GM12801 (cell line): ENCODE measurements around the gene PRKCE.

Experiments
- TF ChIP-seq, protein P1 (sequence below): IDR thresholded peaks from one replicate; pipeline ENCODE4 v1.5.1; 2011; ENCODE audit warnings: control low read depth; ENCODE audit not compliant: insufficient read length; ENCODE audit errors: extremely low read depth

Gene PRKCE

DNA sequence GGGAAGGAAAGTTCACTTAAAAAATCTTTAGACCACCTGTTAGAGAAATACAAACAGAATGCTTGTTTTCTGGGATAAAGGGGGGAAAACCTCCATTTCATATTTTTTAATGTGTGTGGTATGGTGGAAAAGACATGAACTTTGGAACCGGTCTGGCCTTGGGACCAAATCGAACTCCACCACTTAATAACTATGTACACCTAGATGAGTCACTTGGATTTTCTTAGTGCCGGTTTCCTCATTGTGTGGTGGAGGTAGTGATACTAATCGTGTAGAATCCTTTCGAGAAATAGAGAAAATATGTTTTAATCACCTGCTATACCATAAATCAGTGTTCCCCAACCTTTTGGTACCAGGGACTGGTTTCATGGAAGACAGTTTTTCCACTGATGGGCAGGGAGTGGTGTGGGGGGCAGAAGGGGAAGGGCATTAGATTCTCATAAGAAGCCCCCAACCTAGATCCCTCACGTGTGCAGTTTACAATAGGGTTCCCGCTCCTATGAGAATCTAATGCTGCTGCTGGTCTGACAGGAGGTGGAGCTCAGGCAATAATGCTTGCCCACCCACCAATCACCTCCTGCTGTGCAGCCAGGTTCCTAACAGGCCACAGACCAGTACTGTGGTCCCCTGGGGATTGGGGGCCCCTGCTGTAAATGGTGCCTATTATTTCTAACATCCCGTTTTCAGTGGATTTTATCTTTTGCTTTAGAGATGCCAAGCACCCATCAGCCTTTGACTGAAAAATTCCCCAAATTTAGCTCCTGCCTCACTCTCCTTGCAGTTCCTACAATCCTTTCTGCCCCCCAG lies 308.8 kb downstream of the PRKCE start:
- TF ChIP-seq, protein P1, sequence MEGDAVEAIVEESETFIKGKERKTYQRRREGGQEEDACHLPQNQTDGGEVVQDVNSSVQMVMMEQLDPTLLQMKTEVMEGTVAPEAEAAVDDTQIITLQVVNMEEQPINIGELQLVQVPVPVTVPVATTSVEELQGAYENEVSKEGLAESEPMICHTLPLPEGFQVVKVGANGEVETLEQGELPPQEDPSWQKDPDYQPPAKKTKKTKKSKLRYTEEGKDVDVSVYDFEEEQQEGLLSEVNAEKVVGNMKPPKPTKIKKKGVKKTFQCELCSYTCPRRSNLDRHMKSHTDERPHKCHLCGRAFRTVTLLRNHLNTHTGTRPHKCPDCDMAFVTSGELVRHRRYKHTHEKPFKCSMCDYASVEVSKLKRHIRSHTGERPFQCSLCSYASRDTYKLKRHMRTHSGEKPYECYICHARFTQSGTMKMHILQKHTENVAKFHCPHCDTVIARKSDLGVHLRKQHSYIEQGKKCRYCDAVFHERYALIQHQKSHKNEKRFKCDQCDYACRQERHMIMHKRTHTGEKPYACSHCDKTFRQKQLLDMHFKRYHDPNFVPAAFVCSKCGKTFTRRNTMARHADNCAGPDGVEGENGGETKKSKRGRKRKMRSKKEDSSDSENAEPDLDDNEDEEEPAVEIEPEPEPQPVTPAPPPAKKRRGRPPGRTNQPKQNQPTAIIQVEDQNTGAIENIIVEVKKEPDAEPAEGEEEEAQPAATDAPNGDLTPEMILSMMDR = no peak

DNA sequence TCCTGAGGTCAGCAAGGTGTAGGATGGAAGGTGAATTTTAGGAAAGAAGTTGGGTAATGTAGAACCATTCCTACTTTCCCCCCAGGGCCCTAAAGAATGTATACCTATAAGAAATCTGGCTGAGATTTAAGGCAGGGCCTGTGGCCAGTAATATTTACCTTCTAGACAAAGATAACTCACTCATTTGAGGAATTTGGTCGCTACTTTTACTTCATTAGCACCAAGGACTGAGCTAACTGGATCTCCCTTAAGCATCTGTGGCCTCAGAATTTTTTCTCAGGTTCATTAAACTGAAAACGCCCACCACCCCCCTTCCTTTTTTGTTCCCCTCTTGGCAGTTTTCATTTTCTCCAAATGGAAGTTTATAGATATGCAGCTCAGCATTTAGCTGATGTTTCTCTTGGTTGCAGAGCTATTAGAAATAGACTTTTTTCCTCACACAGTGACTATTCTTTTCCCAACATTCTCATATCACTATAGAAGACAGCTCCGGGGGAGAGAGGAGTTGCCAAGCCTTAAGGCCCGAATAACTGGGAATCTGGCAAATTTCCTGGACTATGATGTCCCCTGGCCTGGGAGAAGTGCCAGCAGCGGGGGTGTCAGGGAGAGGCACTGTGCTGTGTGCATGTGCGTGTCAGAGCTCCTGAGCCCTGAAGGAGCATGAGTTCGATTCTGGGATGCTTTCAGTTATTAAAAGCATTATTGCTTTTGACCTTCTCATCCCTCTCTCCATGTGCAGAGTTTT lies 310.9 kb downstream of the PRKCE start:
- TF ChIP-seq, protein P1 = no peak

DNA sequence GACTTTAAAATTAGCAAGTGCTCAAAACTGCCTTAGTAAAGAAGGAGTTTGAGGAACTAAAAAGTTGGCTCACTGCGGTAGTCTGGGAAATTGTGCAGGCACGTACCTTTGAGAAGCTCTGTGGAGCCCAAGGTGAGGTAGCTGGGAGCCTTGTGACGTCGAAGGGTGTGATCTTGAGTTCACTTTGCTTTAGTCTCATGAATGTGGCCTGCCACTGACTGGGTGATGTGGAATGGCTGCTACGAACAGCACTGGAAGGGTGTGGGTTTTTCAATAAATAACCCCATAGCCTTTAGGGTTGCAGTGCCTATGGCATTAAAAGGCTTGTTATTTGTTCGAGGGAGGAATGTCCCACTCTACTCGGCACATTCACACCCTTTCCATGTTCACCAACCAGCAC lies 312.3 kb downstream of the PRKCE start:
- TF ChIP-seq, protein P1 = no peak

DNA sequence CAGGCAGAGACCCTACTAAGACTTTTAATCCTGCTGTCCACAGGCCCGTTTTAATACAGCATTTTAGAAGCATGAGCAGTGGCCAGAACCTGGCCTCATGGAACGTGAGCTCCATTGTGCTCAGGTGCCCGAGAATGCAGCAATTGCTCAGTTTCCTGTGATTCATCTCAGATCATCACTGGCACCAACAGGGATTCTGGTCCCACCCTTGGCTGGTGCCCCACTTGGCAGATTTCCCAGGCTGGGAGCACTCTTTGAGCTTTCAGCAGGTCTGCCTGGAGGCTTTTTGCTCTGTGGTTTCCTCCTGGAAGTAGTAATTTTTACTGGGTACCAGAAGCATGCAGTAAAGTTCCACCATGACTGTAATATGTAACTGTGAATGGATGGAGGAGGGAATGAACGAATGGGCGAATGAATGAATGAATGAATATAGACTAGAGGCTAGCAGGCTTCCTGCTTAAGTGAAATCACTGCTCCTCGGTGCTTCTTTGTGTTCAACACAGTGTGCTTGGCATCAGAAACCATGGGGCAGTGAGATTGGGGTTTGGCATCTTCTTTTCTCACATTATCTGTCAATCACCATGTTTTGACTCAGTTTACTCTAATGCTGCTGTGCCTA lies 312.9 kb downstream of the PRKCE start:
- TF ChIP-seq, protein P1 = no peak

DNA sequence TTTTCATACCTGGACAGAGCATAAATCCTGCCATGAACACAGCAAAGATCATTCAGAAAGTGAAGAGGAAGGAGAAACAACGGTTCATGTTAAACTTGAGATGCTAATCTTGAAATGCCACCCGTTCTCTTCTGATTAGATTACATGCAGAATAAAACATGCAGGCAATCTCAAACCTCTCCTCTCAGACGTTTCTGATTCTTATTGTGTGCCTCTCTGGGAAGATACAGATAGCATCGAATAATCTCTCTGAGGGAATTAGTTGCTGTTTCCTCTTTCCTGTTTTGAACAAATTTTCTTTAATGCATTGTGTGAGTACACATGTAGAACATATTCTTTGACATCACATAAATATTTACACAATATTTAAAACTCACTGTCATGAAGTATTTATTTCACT lies 313.4 kb downstream of the PRKCE start:
- TF ChIP-seq, protein P1 = no peak

DNA sequence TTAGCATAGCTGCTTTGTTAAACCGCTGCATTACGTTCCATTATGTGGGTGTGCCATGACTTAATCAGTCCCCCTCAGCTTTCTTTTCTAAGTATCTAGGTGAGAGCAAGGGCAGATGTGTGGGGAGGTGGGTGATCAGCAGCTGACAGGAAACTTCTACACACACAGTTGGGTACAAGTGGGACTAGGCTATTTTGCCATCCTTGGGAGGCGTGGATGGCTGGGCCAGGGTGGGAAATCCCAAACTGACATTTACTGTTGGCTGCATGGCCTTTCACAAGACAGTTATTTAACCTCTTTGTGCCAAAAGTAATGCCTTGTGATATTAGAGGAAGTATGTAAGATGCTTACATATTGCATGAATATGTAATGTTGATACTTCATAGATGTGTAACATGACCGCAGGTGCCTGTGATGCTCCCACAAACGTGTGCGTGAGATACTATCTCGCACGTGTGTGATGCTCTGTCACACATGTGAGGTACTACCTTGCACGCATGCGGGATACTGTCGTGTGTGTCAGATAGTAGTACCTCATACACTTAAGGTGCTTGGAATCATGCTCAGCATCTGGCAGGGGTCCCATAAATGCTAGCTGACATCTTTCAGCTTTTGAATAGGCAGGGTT lies 314.5 kb downstream of the PRKCE start:
- TF ChIP-seq, protein P1 = no peak
